ENCODE results near the gene USF2.

DNA sequence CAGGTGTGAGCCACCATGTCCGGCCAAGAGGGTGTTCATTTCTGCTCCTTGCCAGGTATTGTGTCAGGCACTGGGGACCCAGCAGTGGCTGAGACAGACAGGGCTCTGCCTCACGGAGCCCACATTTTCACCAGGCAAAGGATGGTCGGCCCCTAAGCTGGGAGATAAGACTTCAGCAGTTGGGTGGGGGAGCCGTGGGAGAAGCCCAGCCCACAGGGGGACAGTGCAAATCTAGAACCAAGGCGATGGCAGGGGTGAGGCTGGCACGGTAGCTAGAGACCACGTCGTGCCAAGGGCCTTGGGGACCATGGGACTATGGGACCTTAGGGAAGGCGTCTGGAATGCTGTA, 11.7 kb upstream of the USF2 start:
- TF ChIP-seq FOXP2 (optimal IDR thresholded peaks at IDR 0.05; ENCODE audit: control extremely low read depth, extremely low read length, insufficient read depth) = no peak
- TF ChIP-seq EZH2 (IDR thresholded peaks at IDR 0.05) = no peak

Measured in SK-N-MC (cell line).